Measurements from ENCODE around the gene DIABLO.

DNA sequence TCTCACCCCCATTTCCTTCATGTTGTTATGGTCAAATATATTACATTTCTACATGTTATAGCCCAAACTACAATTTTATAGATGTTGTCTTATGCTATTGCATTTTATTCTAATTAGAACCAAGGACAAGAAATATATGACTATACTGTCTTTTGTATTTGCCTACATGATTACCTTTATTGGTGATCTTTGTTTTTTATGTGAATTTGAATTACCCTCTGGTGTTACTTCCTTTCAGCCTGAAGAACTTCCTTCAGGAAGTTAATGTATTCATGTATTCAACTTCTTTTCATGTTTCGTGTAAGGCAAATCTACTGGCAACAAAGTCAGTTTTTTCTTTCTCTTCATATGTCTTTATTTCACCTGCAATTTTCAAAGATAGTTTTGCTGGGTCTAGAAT is 31.0 kb downstream of the DIABLO start:
- TF ChIP-seq YY1 (IDR thresholded peaks at IDR 0.05; ENCODE audit: low read depth) = no peak
- TF ChIP-seq RAD21 (IDR thresholded peaks at IDR 0.05; ENCODE audit: low read depth) = no peak
- TF ChIP-seq, protein P1, sequence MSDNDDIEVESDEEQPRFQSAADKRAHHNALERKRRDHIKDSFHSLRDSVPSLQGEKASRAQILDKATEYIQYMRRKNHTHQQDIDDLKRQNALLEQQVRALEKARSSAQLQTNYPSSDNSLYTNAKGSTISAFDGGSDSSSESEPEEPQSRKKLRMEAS (IDR thresholded peaks at IDR 0.05) = no peak
- TF ChIP-seq CEBPB (IDR thresholded peaks at IDR 0.05) = no peak
- TF ChIP-seq, protein P2, sequence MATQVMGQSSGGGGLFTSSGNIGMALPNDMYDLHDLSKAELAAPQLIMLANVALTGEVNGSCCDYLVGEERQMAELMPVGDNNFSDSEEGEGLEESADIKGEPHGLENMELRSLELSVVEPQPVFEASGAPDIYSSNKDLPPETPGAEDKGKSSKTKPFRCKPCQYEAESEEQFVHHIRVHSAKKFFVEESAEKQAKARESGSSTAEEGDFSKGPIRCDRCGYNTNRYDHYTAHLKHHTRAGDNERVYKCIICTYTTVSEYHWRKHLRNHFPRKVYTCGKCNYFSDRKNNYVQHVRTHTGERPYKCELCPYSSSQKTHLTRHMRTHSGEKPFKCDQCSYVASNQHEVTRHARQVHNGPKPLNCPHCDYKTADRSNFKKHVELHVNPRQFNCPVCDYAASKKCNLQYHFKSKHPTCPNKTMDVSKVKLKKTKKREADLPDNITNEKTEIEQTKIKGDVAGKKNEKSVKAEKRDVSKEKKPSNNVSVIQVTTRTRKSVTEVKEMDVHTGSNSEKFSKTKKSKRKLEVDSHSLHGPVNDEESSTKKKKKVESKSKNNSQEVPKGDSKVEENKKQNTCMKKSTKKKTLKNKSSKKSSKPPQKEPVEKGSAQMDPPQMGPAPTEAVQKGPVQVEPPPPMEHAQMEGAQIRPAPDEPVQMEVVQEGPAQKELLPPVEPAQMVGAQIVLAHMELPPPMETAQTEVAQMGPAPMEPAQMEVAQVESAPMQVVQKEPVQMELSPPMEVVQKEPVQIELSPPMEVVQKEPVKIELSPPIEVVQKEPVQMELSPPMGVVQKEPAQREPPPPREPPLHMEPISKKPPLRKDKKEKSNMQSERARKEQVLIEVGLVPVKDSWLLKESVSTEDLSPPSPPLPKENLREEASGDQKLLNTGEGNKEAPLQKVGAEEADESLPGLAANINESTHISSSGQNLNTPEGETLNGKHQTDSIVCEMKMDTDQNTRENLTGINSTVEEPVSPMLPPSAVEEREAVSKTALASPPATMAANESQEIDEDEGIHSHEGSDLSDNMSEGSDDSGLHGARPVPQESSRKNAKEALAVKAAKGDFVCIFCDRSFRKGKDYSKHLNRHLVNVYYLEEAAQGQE (IDR thresholded peaks at IDR 0.05; ENCODE audit: low read depth) = no peak
- TF ChIP-seq EP300 (IDR thresholded peaks at IDR 0.05; ENCODE audit: borderline replicate concordance) = no peak
- no peak for TF ChIP-seq TEAD4 (IDR thresholded peaks at IDR 0.05)
- TF ChIP-seq TCF12 (IDR thresholded peaks at IDR 0.05; ENCODE audit: low read depth) = no peak
- TF ChIP-seq NFIC (IDR thresholded peaks at IDR 0.05) = no peak
- no peak for TF ChIP-seq CREB1 (IDR thresholded peaks at IDR 0.05; ENCODE audit: low read depth)
- no peak for TF ChIP-seq FOXM1 (IDR thresholded peaks at IDR 0.05; ENCODE audit: borderline replicate concordance, low read depth)
